Stomach (tissue), 9 donors: ENCODE results near the gene ELANE. TPM values are rescaled to one million over a fixed set of nuclear protein-coding genes. Genes with fewer than 3 reads are reported as not detected.
A peak's percentile ranks its signal among the peaks of the same experiment; 100 is the strongest.

Experiments
- DNase-seq, 2 donors: peaks; one replicate each; pipeline versions ENCODE4 v3.0.0 to v3.0.0-alpha.2; 2013 to 2019
- H3K27ac ChIP-seq, 5 donors: fragments of 200-600 bp in 4 of 5; sonication (generic) in 4 of 5; one replicate each; pipeline ENCODE4 v1.5.1; 2013 to 2019; ENCODE audit warnings: mild to moderate bottlenecking in 1 of 5, moderate library complexity in 1 of 5
- H3K27me3 ChIP-seq, 3 donors: fragments of 200-600 bp; sonication (generic); one replicate each; pipeline ENCODE4 v1.5.1; 2017 to 2019; ENCODE audit warnings: mixed run types in 1 of 3
- H3K36me3 ChIP-seq, 4 donors: fragments of 200-600 bp; sonication (generic); 1 replicate in 3 of 4; 2 replicates in 1 of 4; pipeline ENCODE4 v1.5.1; 2016 to 2019
- H3K4me1 ChIP-seq, 4 donors: fragments of 200-600 bp; sonication (generic); one replicate each; pipeline ENCODE4 v1.5.1; 2016 to 2019
- H3K4me3 ChIP-seq, 4 donors: fragments of 200-600 bp; sonication (generic) in 3 of 4; one replicate each; pipeline ENCODE4 v1.5.1; 2016 to 2019; ENCODE audit warnings: mild to moderate bottlenecking in 1 of 4
- H3K9me3 ChIP-seq, 4 donors: fragments of 200-600 bp; sonication (generic); one replicate each; pipeline ENCODE4 v1.5.1; 2016 to 2019
- CTCF ChIP-seq, 7 experiments: fragments of 450-650 bp in 4 of 7; fragments of 200-600 bp in 3 of 7; sonication (generic) in 3 of 7; IDR thresholded peaks; one replicate each; pipeline ENCODE4 v1.5.1; 2016 to 2019; ENCODE audit warnings: antibody characterized with exemption in 7 of 7, control low read depth in 2 of 7, mild to moderate bottlenecking in 1 of 7
- EP300 ChIP-seq: sonication (generic); formaldehyde crosslinking; IDR thresholded peaks from one replicate; pipeline ENCODE4 v1.6.1; 2017; ENCODE audit warnings: antibody characterized with exemption
- POLR2A ChIP-seq, 4 donors: fragments of 450-650 bp; IDR thresholded peaks; one replicate each; pipeline ENCODE4 v1.6.1; 2016; ENCODE audit warnings: antibody characterized with exemption in 4 of 4, control low read depth in 2 of 4, mild to moderate bottlenecking in 1 of 4, moderate library complexity in 1 of 4
- POLR2AphosphoS5 ChIP-seq, 3 donors: sonication (generic); formaldehyde crosslinking; IDR thresholded peaks; one replicate each; pipeline ENCODE4 v1.6.1; 2016; ENCODE audit warnings: antibody characterized with exemption in 3 of 3
- WGBS, 5 donors: extraction: QIAGEN DNeasy Blood & Tissue Kit in 3 of 5; methylation state at CpG; one replicate each; pipeline versions ENCODE4 v1.1.5 to v1.1.7; 2013 to 2018; 5-methylcytosine and 5-hydroxymethylcytosine counted together
- intact Hi-C: fragments of 100-400 bp; cut with DNase I; formaldehyde crosslinking; loops from one replicate; pipeline ENCODE4 v1.15.1; 2023; ENCODE audit warnings: low total_unique reads
- polyA plus RNA-seq, 3 donors: library from polyadenylated mRNA; stranded (reverse); fragments of 200-250 nt; gene quantifications; one replicate each; pipeline ENCODE4 v1.2.3, GENCODE V29; 2013
- total RNA-seq, 5 donors: library from RNA; depleted of rRNA; stranded (reverse); fragments of >200 nt; gene quantifications; one replicate each; pipeline versions ENCODE4 v1.1.0 to v1.2.3, GENCODE V29; 2014 to 2016
- donor health status: healthy with polysubstance abuse.
- donor health status: Bipolar disorder and iron deficiency.
- donor health status: healthy.

Gene ELANE
- total and polyA plus RNA-seq, 8 donors, result 1.1 to 10.5 (median 3.2) TPM; not detected in 4

GRCh38 chr19:803686-804418, 48.3 kb upstream of the ELANE start:
- H3K27ac ChIP-seq, result no peak overlapping the region
- no peak overlapping the region for H3K4me3 ChIP-seq
- no peaks in the 10 kb centered on the region for H3K9me3 ChIP-seq
- intact Hi-C loops, result no loop called here
- no peak for DNase-seq
- WGBS, 5 donors, result 77 to 82% (median 79%) methylated on average over 25 to 31 of the region's 31 CpGs
- H3K27me3 ChIP-seq, result no peaks in the 10 kb centered on the region
- no peak for TF ChIP-seq EP300
- no peak for TF ChIP-seq POLR2AphosphoS5 (IDR thresholded peaks at IDR 0.05)
- TF ChIP-seq POLR2A (IDR thresholded peaks at IDR 0.05), result no peak
- TF ChIP-seq CTCF (IDR thresholded peaks at IDR 0.05), result no peak
- H3K36me3 ChIP-seq, result peaks cover 69 to 89% (median 79%) of the 10 kb centered on the region in 4 donors
- H3K4me1 ChIP-seq, result peaks cover 50 to 68% (median 56%) of the 10 kb centered on the region in 4 donors

GRCh38 chr19:804419-805165, 47.5 kb upstream of the ELANE start:
- H3K9me3 ChIP-seq, result no peaks in the 10 kb centered on the region
- DNase-seq, result no peak
- TF ChIP-seq EP300, result no peak
- TF ChIP-seq CTCF (IDR thresholded peaks at IDR 0.05), result no peak
- TF ChIP-seq POLR2A (IDR thresholded peaks at IDR 0.05), result no peak
- no peak for TF ChIP-seq POLR2AphosphoS5 (IDR thresholded peaks at IDR 0.05)
- H3K36me3 ChIP-seq, result peaks cover 69 to 92% (median 84%) of the 10 kb centered on the region in 4 donors
- intact Hi-C loops, result no loop called here
- no peaks in the 10 kb centered on the region for H3K27me3 ChIP-seq
- H3K4me3 ChIP-seq, result no peak overlapping the region
- no peak overlapping the region for H3K27ac ChIP-seq
- WGBS, 5 donors, result 90 to 93% (median 92%) methylated on average over 30 to 53 of the region's 53 CpGs
- H3K4me1 ChIP-seq, result peaks cover 43 to 61% (median 49%) of the 10 kb centered on the region in 4 donors

- Histone ChIP-seq H3K9me3 (no peaks in the 10 kb centered on the region), H3K27ac (peak overlapping the region in 1 of 5 donors; percentile 1), H3K4me1 (peaks cover 37 to 55% (median 43%) of the 10 kb centered on the region in 4 donors), H3K4me3 (no peak overlapping the region), H3K36me3 (peaks cover 74 to 92% (median 87%) of the 10 kb centered on the region in 4 donors), H3K27me3 (no peaks in the 10 kb centered on the region)
- intact Hi-C loops, result no loop called here
- no peak for DNase-seq
- no peak for TF ChIP-seq EP300
- no peak for TF ChIP-seq CTCF (IDR thresholded peaks at IDR 0.05)
- no peak for TF ChIP-seq POLR2A (IDR thresholded peaks at IDR 0.05)
- TF ChIP-seq POLR2AphosphoS5 (IDR thresholded peaks at IDR 0.05), result no peak
- 91 to 95% (median 92%) methylated on average over 15 to 33 of the region's 33 CpGs for WGBS, 5 donors
Observed at GRCh38 chr19:805166-805551, 46.9 kb upstream of the ELANE start.

GRCh38 chr19:805600-806550, 46.2 kb upstream of the ELANE start:
- Histone ChIP-seq H3K4me1 (peaks cover 30 to 48% (median 36%) of the 10 kb centered on the region in 4 donors), H3K9me3 (no peaks in the 10 kb centered on the region), H3K36me3 (peaks cover 81 to 95% (median 89%) of the 10 kb centered on the region in 4 donors), H3K27me3 (no peaks in the 10 kb centered on the region), H3K4me3 (no peak overlapping the region), H3K27ac (peak overlapping the region in 1 of 5 donors; percentile 1)
- TF ChIP-seq EP300, result no peak
- no peak for TF ChIP-seq CTCF (IDR thresholded peaks at IDR 0.05)
- no peak for TF ChIP-seq POLR2A (IDR thresholded peaks at IDR 0.05)
- no peak for TF ChIP-seq POLR2AphosphoS5 (IDR thresholded peaks at IDR 0.05)
- DNase-seq, result no peak
- WGBS, 5 donors, result 91 to 92% (median 91%) methylated on average over 57 to 93 of the region's 93 CpGs
- intact Hi-C loops, result no loop called here
